Stimulated activated naive CD4-positive, alpha-beta T cell (primary cell): ENCODE results near the gene NAA25.
A peak's percentile ranks its signal among the peaks of the same experiment; 100 is the strongest.

Experiments used
- DNase-seq, 6 experiments: peaks; one replicate each; lab custom pipeline; 2025; lab: John Stamatoyannopoulos, UW

Gene NAA25

GRCh38 chr12:112108202-112109079 is at the start of gene NAA25:
Gene NAA25, minus strand, starts transcription at chr12:112108783. Its CDS starts 10 bp downstream, at chr12:112108773.
- DNase-seq: peak; percentile 77 to 88 (median 82)

GRCh38 chr12:112153893-112154219 is 45.3 kb upstream of the NAA25 start:
- DNase-seq: no peak

- no peak for DNase-seq
These were observed 44.8 kb upstream of the NAA25 start for GRCh38 chr12:112153181-112153892.

- DNase-seq: no peak
These were observed 43.4 kb upstream of the NAA25 start for GRCh38 chr12:112151766-112152541.

- no peak for DNase-seq
These were observed 41.0 kb upstream of the NAA25 start for GRCh38 chr12:112149596-112149995.

GRCh38 chr12:112148031-112148513 is 39.5 kb upstream of the NAA25 start:
- no peak for DNase-seq

GRCh38 chr12:112146123-112146522 is 37.5 kb upstream of the NAA25 start:
- no peak for DNase-seq

- DNase-seq: no peak
These were observed 32.1 kb upstream of the NAA25 start for GRCh38 chr12:112140728-112141127.

- no peak for DNase-seq
These were observed 26.1 kb upstream of the NAA25 start for GRCh38 chr12:112134731-112135130.

GRCh38 chr12:112133418-112133817 is 24.8 kb upstream of the NAA25 start:
- no peak for DNase-seq

- DNase-seq: no peak
These were observed 23.1 kb upstream of the NAA25 start for GRCh38 chr12:112131686-112132085.

- peak in 3 of 6 experiments; percentile 54 to 66 (median 65) for DNase-seq
These were observed 21.9 kb upstream of the NAA25 start for GRCh38 chr12:112130441-112130998.

GRCh38 chr12:112126911-112127310 is 18.3 kb upstream of the NAA25 start:
- no peak for DNase-seq

- no peak for DNase-seq
These were observed 17.4 kb upstream of the NAA25 start for GRCh38 chr12:112126000-112126438.

GRCh38 chr12:112125250-112125999 is 16.8 kb upstream of the NAA25 start, which contains the start of gene TRAFD1:
Gene TRAFD1, plus strand, starts transcription at chr12:112125560. Its CDS starts 4,963 bp downstream, at chr12:112130523.
- DNase-seq: peak; percentile 94 to 97 (median 96)

GRCh38 chr12:112124918-112125249 is 16.3 kb upstream of the NAA25 start:
- DNase-seq: no peak

- no peak for DNase-seq
These were observed 14.5 kb upstream of the NAA25 start for GRCh38 chr12:112122823-112123690.

- no peak for DNase-seq
These were observed 13.4 kb upstream of the NAA25 start for GRCh38 chr12:112121780-112122565.

- no peak for DNase-seq
These were observed 9.1 kb upstream of the NAA25 start for GRCh38 chr12:112117685-112118084.
